DND-41 (cell line): ENCODE results near the gene ZNF454.

Source experiments
- ATAC-seq: fragments of 200-7000 bp; cut with Tn5 transposase; 3 replicates; pipeline ENCODE4 v1.9.1; 2021; ENCODE audit warnings: low read depth; ENCODE audit not compliant: insufficient read depth
- DNase-seq: peaks from one replicate; pipeline ENCODE4 v3.0.0-alpha.2; 2020
- H2AFZ ChIP-seq: 2 replicates; pipeline ENCODE4 v1.6.0; 2012; ENCODE audit warnings: low read depth, low read length
- H3K27ac ChIP-seq: 2 replicates; pipeline ENCODE4 v1.5.1; 2012; ENCODE audit warnings: low read length, inconsistent platforms
- H3K27me3 ChIP-seq: fragments of 200-600 bp; sonication (generic); 2 replicates; pipeline ENCODE4 v1.6.0; 2012; ENCODE audit warnings: low read length, mild to moderate bottlenecking, inconsistent platforms; ENCODE audit not compliant: insufficient read depth, poor library complexity
- H3K36me3 ChIP-seq: 2 replicates; pipeline ENCODE4 v1.5.1; 2012; ENCODE audit warnings: low read length, inconsistent platforms; ENCODE audit not compliant: insufficient read depth
- H3K4me1 ChIP-seq: 2 replicates; pipeline ENCODE4 v1.5.1; 2012; ENCODE audit warnings: mild to moderate bottlenecking, low read length; ENCODE audit not compliant: insufficient read depth
- H3K4me2 ChIP-seq: 2 replicates; pipeline ENCODE4 v1.6.0; 2012; ENCODE audit warnings: mild to moderate bottlenecking, moderate library complexity, low read length, inconsistent platforms; ENCODE audit not compliant: insufficient read depth
- H3K4me3 ChIP-seq, 2 experiments: fragments of 200-600 bp in 1 of 2; shearing (Covaris generic) in 1 of 2; 2 replicates each; pipeline ENCODE4 v1.5.1; 2012 to 2016; ENCODE audit warnings: inconsistent platforms in 2 of 2, low read length in 2 of 2, mild to moderate bottlenecking in 2 of 2, low read depth in 1 of 2, moderate library complexity in 1 of 2
- H3K79me2 ChIP-seq: 2 replicates; pipeline ENCODE4 v1.6.0; 2012; ENCODE audit warnings: low read length, inconsistent platforms; ENCODE audit not compliant: insufficient read depth
- H3K9ac ChIP-seq: 2 replicates; pipeline ENCODE4 v1.6.0; 2012; ENCODE audit warnings: low read depth, mild to moderate bottlenecking, inconsistent platforms, low read length, moderate library complexity
- H3K9me3 ChIP-seq: 2 replicates; pipeline ENCODE4 v1.5.1; 2012; ENCODE audit warnings: low read length, moderate library complexity, mild to moderate bottlenecking, inconsistent platforms; ENCODE audit not compliant: insufficient read depth, severe bottlenecking
- H4K20me1 ChIP-seq: 2 replicates; pipeline ENCODE4 v1.6.0; 2012; ENCODE audit warnings: low read length; ENCODE audit not compliant: insufficient read depth
- EZH2 ChIP-seq: IDR thresholded peaks from 3 replicates; pipeline ENCODE4 v1.6.1; 2012; ENCODE audit warnings: borderline replicate concordance, low read depth, mild to moderate bottlenecking, moderate library complexity, low read length, inconsistent platforms; ENCODE audit not compliant: severe bottlenecking
- TF ChIP-seq, protein P1 (sequence below): IDR thresholded peaks from 2 replicates; pipeline ENCODE4 v1.5.1; 2012; ENCODE audit warnings: borderline replicate concordance, low read length, moderate library complexity, mild to moderate bottlenecking; ENCODE audit not compliant: poor library complexity, severe bottlenecking; ENCODE audit errors: extremely low read depth

The ZNF454 gene

DNA sequence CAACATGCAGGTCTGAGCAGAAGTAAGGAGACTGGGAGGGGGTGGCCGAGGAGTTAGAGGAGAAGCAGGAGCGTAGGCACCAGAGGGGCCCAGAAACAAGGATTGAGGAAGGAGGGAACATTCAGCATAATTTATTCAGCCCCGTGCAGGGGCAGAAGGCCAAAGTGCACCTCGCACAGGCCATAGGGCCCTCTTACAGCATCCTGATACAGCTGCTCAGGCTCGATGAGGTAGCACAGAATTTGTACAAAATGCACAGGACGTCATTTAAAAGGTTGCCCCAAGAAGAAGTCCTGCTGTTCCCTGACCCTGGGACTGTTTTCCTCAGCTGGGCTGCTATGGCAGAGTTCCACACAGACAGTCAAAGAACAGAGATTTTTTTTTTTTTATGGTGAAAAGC lies 56.2 kb downstream of the ZNF454 start:
- Histone ChIP-seq H3K27ac (no peak overlapping the region), H3K9ac (no peak overlapping the region), H3K36me3 (no peaks in the 10 kb centered on the region), H3K4me3 (no peak overlapping the region), H3K4me1 (no peaks in the 10 kb centered on the region), H3K27me3 (no peaks in the 10 kb centered on the region), H3K79me2 (no peaks in the 10 kb centered on the region), H3K4me2 (no peak overlapping the region), H2AFZ (no peak overlapping the region), H3K9me3 (no peaks in the 10 kb centered on the region), H4K20me1 (no peaks in the 10 kb centered on the region)
- no peak for ATAC-seq
- DNase-seq, result no peak
- TF ChIP-seq, protein P1, sequence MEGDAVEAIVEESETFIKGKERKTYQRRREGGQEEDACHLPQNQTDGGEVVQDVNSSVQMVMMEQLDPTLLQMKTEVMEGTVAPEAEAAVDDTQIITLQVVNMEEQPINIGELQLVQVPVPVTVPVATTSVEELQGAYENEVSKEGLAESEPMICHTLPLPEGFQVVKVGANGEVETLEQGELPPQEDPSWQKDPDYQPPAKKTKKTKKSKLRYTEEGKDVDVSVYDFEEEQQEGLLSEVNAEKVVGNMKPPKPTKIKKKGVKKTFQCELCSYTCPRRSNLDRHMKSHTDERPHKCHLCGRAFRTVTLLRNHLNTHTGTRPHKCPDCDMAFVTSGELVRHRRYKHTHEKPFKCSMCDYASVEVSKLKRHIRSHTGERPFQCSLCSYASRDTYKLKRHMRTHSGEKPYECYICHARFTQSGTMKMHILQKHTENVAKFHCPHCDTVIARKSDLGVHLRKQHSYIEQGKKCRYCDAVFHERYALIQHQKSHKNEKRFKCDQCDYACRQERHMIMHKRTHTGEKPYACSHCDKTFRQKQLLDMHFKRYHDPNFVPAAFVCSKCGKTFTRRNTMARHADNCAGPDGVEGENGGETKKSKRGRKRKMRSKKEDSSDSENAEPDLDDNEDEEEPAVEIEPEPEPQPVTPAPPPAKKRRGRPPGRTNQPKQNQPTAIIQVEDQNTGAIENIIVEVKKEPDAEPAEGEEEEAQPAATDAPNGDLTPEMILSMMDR, result no peak
- TF ChIP-seq EZH2, result no peak

DNA sequence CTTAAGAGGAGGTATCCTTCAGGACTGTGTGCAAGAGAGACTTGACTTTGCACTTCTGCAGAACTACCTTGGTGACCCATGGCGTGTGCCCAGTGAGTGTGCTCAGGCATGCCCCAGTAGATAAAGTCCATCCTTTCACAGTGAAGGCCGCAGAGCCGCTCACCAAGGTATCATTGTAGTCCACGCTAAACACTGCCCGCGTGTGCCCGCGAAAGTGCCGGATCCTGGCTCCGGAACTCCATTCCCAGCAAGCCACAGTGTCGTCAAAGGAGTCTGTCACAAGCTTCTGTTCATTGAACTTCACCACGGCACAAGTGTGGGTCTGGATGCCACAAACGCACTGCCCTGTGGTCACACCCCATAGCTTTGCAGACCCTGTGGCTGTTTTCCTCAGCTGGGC lies 57.4 kb downstream of the ZNF454 start:
- H3K36me3 ChIP-seq, result no peaks in the 10 kb centered on the region
- TF ChIP-seq, protein P1, result no peak
- no peak for TF ChIP-seq EZH2
- no peaks in the 10 kb centered on the region for H3K4me1 ChIP-seq
- no peaks in the 10 kb centered on the region for H3K9me3 ChIP-seq
- no peaks in the 10 kb centered on the region for H4K20me1 ChIP-seq
- no peaks in the 10 kb centered on the region for H3K27me3 ChIP-seq
- ATAC-seq, result no peak
- no peak for DNase-seq
- no peak overlapping the region for H3K27ac ChIP-seq
- no peak overlapping the region for H3K9ac ChIP-seq
- no peak overlapping the region for H3K4me3 ChIP-seq
- H2AFZ ChIP-seq, result no peak overlapping the region
- no peaks in the 10 kb centered on the region for H3K79me2 ChIP-seq
- H3K4me2 ChIP-seq, result no peak overlapping the region

DNA sequence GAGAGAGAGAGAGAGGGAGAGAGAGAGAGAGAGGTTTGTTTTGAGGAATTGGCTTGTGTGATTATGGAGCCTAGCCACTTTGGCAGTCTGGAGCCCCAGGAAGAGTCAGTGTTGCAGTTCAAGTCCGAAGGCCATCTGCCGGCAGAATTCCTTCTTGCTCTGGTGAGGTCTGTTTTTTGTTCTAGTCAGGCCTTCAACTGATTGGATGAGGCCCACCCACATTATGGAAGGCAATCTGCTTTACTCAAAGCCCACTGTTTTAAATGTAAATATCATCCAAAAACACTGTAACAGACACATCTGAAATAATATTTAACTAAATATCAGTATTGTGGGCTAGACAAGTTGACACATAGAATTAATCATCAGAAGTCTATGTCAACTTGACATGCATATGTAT lies 65.6 kb downstream of the ZNF454 start:
- Histone ChIP-seq H3K9ac (no peak overlapping the region), H3K9me3 (peaks cover 3% of the 10 kb centered on the region), H3K4me1 (no peaks in the 10 kb centered on the region), H3K27ac (no peak overlapping the region), H3K36me3 (no peaks in the 10 kb centered on the region), H3K4me3 (no peak overlapping the region), H3K27me3 (no peaks in the 10 kb centered on the region), H4K20me1 (no peaks in the 10 kb centered on the region), H2AFZ (no peak overlapping the region), H3K4me2 (no peak overlapping the region), H3K79me2 (no peaks in the 10 kb centered on the region)
- DNase-seq, result no peak
- ATAC-seq, result no peak
- TF ChIP-seq, protein P1, result no peak
- TF ChIP-seq EZH2, result no peak

DNA sequence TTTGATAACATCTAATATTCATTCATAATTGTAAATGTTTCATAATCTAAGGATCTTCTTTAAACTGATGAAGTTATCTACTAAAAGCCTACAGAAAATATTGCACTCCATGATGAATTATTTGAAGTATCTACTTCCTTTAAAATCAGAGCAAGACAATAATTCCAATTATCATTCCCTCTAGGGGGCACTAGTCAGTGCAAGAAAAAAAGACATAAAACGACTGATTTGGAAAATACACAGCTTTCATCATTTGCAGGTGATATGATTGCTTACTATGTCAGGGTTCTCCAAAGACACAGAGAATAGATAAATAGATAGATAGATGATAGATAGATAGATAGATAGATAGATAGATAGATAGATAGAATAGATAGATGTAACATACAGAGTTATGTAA lies 67.7 kb downstream of the ZNF454 start:
- DNase-seq, result no peak
- no peak overlapping the region for H2AFZ ChIP-seq

More for the DNA sequence above, 67.7 kb downstream of the ZNF454 start:
- ATAC-seq, result no peak
- Histone ChIP-seq H4K20me1 (no peaks in the 10 kb centered on the region), H3K36me3 (no peaks in the 10 kb centered on the region), H3K4me2 (no peak overlapping the region), H3K4me1 (no peaks in the 10 kb centered on the region), H3K27ac (no peak overlapping the region), H3K4me3 (no peak overlapping the region), H3K79me2 (no peaks in the 10 kb centered on the region), H3K9ac (no peak overlapping the region), H3K27me3 (no peaks in the 10 kb centered on the region), H3K9me3 (peaks cover 10% of the 10 kb centered on the region)
- TF ChIP-seq, protein P1, result peak; percentile 38
- TF ChIP-seq EZH2, result no peak
